SK-N-SH treated with all-trans-retinoic acid at 6 μM for 48 hours (cell line): ENCODE data around the gene OR11H1.
"Not testable (repeated sequence)": the region's sequence is repeated elsewhere in the genome, so short reads cannot be mapped to it uniquely, and the experiment has no call there.

Experiments
- ATAC-seq: fragments of 200-7000 bp; cut with Tn5 transposase; 3 replicates; pipeline ENCODE4 v1.9.1; 2020; ENCODE audit warnings: mild to moderate bottlenecking, moderate library complexity

The OR11H1 gene

GRCh38 chr22:15527892-15528291 lies at the start of gene OR11H1:
TSS of gene OR11H1 (plus strand) at chr22:15528192. CDS start at chr22:15528192, 0 bp downstream.
- ATAC-seq, result not testable (repeated sequence)

GRCh38 chr22:15509967-15510366 lies 18.0 kb upstream of the OR11H1 start:
- not testable (repeated sequence) for ATAC-seq

- ATAC-seq, result not testable (repeated sequence)
Observed at GRCh38 chr22:15515896-15516295, 12.1 kb upstream of the OR11H1 start.

- ATAC-seq, result peak; percentile 67
Observed at GRCh38 chr22:15553767-15554166, 25.8 kb downstream of the OR11H1 start.

- not testable (repeated sequence) for ATAC-seq
Observed at GRCh38 chr22:15563461-15563860, 35.5 kb downstream of the OR11H1 start.

GRCh38 chr22:15565063-15565462 lies 37.1 kb downstream of the OR11H1 start:
- ATAC-seq, result not testable (repeated sequence)
